Measurements from ENCODE around the gene UBASH3B. TPM values are rescaled to one million over a fixed set of nuclear protein-coding genes. Genes with fewer than 3 reads are reported as not detected.

UBASH3B gene
- total RNA-seq, 1 donor from 2014 or later = 2.6 TPM

DNA sequence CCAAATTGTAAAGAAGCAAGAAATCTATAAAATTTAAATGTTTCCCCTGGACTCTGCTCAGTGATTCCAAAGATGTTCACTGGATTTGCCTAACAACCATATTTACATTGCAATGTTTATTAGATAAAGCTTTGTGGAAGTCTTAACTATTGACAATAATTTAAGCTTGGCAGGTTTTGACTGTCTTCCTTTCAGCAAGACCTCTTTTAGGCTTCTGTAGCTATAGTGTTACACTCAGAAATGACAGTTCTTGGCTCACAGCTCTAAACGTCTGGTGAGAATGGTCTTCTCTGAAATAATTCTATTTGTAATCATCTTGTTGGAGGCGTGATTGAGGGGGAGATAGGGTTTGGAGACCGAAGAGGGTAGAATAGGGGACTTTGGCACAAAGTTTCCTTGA lies 138.0 kb downstream of the UBASH3B start:
- Histone ChIP-seq H3K27me3 (ENCODE audit: low read depth) (no peaks in the 10 kb centered on the region), H3K27ac (replicated peaks) (no peak overlapping the region), H3K36me3 (peaks cover 31% of the 10 kb centered on the region), H3K9me3 (replicated peaks) (no peaks in the 10 kb centered on the region), H3K4me1 (no peaks in the 10 kb centered on the region), H3K4me3 (no peak overlapping the region)
- no peak for DNase-seq
- TF ChIP-seq, protein P1, sequence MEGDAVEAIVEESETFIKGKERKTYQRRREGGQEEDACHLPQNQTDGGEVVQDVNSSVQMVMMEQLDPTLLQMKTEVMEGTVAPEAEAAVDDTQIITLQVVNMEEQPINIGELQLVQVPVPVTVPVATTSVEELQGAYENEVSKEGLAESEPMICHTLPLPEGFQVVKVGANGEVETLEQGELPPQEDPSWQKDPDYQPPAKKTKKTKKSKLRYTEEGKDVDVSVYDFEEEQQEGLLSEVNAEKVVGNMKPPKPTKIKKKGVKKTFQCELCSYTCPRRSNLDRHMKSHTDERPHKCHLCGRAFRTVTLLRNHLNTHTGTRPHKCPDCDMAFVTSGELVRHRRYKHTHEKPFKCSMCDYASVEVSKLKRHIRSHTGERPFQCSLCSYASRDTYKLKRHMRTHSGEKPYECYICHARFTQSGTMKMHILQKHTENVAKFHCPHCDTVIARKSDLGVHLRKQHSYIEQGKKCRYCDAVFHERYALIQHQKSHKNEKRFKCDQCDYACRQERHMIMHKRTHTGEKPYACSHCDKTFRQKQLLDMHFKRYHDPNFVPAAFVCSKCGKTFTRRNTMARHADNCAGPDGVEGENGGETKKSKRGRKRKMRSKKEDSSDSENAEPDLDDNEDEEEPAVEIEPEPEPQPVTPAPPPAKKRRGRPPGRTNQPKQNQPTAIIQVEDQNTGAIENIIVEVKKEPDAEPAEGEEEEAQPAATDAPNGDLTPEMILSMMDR (IDR thresholded peaks at IDR 0.05; ENCODE audit: borderline replicate concordance) = no peak
- intact Hi-C loops (cut with micrococcal nuclease) = no loop called here

DNA sequence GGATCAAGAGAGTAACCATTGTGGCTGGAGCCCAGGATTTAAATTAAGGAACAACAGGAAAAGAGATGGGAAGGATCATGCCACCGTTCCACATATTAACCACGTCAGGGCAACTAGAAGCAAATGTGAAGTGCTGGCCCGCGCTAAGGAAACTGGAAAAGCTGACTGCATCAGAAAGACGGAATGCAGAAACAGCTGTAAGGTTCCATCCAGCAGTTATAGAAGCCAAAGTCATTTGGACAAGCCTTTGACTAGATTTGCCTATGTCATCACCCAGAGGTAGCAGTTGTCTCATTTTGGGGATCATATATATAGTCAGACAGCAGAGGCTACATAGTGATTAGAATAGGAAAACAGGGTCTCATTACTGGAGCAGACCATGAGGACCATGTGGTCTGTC lies 139.8 kb downstream of the UBASH3B start:
- H3K4me3 ChIP-seq = no peak overlapping the region
- TF ChIP-seq, protein P1 (IDR thresholded peaks at IDR 0.05; ENCODE audit: borderline replicate concordance) = no peak
- H3K27me3 ChIP-seq (ENCODE audit: low read depth) = no peaks in the 10 kb centered on the region
- no peaks in the 10 kb centered on the region for H3K4me1 ChIP-seq
- H3K27ac ChIP-seq (replicated peaks) = no peak overlapping the region
- H3K9me3 ChIP-seq (replicated peaks) = no peaks in the 10 kb centered on the region
- peaks cover 25% of the 10 kb centered on the region for H3K36me3 ChIP-seq
- intact Hi-C loops (cut with micrococcal nuclease) = no loop called here
- no peak for DNase-seq

DNA sequence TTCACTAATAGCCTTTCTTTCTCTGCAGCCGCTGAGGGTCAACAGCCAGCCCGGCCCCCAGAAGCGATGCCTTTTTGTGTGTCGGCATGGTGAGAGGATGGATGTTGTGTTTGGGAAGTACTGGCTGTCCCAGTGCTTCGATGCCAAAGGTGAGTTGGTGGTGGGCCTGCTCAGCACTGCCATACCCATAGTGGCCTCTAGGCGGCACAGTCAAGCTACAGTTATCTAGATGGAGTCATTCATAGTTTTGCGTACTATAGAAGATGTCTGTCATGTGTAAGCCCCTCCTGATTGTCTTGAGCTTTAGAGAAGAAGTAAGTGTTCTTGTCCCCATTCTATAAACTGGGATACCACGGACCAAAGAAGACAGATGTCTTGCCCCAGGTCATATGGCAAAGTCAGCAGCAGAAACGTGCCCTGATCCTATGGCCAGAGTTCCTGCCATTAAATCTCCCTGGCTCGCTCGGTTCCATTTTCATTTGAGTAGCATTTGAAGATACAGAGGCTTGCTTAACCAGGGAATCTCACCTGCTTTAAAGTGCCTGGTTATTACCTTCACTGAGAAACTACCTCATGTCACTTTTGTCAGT lies 140.7 kb downstream of the UBASH3B start:
- H3K27me3 ChIP-seq (ENCODE audit: low read depth) = no peaks in the 10 kb centered on the region
- H3K27ac ChIP-seq (replicated peaks) = no peak overlapping the region
- intact Hi-C loops (cut with micrococcal nuclease) = loop anchor here (2.0 kb wide), 1 partner anchor 59 kb away; no protein-coding TSS in a partner anchor
- H3K4me1 ChIP-seq = no peaks in the 10 kb centered on the region
- H3K36me3 ChIP-seq = peaks cover 34% of the 10 kb centered on the region
- H3K4me3 ChIP-seq = no peak overlapping the region
- TF ChIP-seq, protein P1 (IDR thresholded peaks at IDR 0.05; ENCODE audit: borderline replicate concordance) = peak; percentile 84
- peak; percentile 42 for DNase-seq
- H3K9me3 ChIP-seq (replicated peaks) = no peaks in the 10 kb centered on the region

DNA sequence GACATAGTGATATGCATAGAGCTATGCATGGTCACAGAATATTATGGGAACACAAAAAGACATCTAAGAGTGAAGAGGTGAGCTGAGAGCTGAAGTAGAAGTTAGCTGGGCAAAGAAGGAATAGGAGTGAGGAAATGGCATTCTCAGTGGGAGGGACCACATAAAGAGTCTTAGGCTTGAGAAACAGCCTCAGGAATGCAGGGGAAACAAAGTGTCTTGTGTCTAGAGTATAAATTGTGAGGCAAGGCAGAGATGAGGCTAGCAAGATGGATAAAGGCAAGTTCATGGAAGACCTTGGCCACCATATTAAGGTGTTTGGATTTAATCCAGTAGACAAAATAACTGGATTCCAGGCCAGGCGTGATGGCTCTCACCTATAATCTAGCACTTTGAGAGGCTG lies 142.1 kb downstream of the UBASH3B start:
- DNase-seq = no peak
- Histone ChIP-seq H3K27me3 (ENCODE audit: low read depth) (no peaks in the 10 kb centered on the region), H3K4me1 (no peaks in the 10 kb centered on the region), H3K27ac (replicated peaks) (no peak overlapping the region), H3K4me3 (no peak overlapping the region), H3K36me3 (peaks cover 36% of the 10 kb centered on the region), H3K9me3 (replicated peaks) (no peaks in the 10 kb centered on the region)
- TF ChIP-seq, protein P1 (IDR thresholded peaks at IDR 0.05; ENCODE audit: borderline replicate concordance) = no peak
- intact Hi-C loops (cut with micrococcal nuclease) = loop anchor here (2.0 kb wide), 1 partner anchor 57 kb away; no protein-coding TSS in a partner anchor

DNA sequence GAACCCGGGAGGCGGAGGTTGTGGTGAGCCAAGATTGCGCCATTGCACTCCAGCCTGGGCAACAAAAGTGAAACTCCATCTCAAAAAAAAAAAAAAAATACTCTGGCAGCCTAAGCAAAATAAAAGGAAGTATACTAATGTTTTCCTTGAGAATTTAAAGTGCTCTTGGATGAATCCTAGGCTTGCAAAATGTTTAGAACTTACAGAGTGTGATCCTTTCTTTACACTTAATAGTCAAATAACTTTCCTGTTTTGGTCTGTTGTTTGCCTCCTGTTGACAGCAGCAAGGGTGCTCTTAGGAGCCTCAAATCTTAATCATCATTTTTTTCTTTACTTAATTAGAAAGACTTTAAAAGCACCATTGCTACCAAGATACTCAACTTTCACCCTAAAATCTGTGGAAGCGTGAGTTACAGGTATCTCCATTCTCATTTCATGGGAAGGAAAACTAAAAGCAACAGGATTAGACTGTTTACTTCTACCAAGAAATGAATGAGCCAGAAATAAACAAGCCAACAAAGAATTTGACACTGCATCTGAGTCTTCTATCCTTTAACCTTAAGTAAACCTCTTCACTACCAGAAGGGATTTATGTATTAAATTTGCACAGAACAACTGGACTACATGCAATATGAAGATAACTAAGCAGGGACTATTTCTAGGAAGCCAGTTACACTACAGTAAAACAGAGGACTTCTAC lies 144.0 kb downstream of the UBASH3B start:
- no peaks in the 10 kb centered on the region for H3K9me3 ChIP-seq (replicated peaks)
- H3K27ac ChIP-seq (replicated peaks) = no peak overlapping the region
- TF ChIP-seq, protein P1 (IDR thresholded peaks at IDR 0.05; ENCODE audit: borderline replicate concordance) = no peak
- no peak overlapping the region for H3K4me3 ChIP-seq
- no peaks in the 10 kb centered on the region for H3K27me3 ChIP-seq (ENCODE audit: low read depth)
- peaks cover 36% of the 10 kb centered on the region for H3K36me3 ChIP-seq
- no peak for DNase-seq
- intact Hi-C loops (cut with micrococcal nuclease) = no loop called here
- no peaks in the 10 kb centered on the region for H3K4me1 ChIP-seq

All from left ventricle myocardium inferior (tissue), 1 donor.